ENCODE measurements around the gene CACNB4. TPM values are rescaled to one million over a fixed set of nuclear protein-coding genes. Genes with fewer than 3 reads are reported as not detected.

CACNB4 gene
- total RNA-seq, 2 experiments from 2014 or later = 0.14 to 0.20 TPM

- H3K4me1 ChIP-seq (ENCODE audit: insufficient read depth, low read length) = no peaks in the 10 kb centered on the region
- ChIA-PET POLR2A (no interaction called here), CTCF (no interaction called here)
- Mint-ChIP-seq H3K4me3 (no peak overlapping the region), H3K4me1 (ENCODE audit: low read depth) (no peaks in the 10 kb centered on the region), H3K27ac (no peak overlapping the region), H3K9me3 (no peaks in the 10 kb centered on the region), H3K27me3 (no peaks in the 10 kb centered on the region), H3K36me3 (ENCODE audit: low read depth) (no peaks in the 10 kb centered on the region)
- DNase-seq = no peak
- ATAC-seq (ENCODE audit: poor library complexity) = no peak
- no peaks in the 10 kb centered on the region for H3K27me3 ChIP-seq (ENCODE audit: control insufficient read depth in 1 of 2, insufficient read depth in 2 of 2, low read length in 2 of 2)
- no peak overlapping the region for H3K27ac ChIP-seq (ENCODE audit: low read depth in 1 of 2, low read length in 2 of 2)
- TF ChIP-seq CTCF (IDR thresholded peaks at IDR 0.05) = no peak
- H3K9me3 ChIP-seq (ENCODE audit: control insufficient read depth in 1 of 2, insufficient read depth in 1 of 2, low read length in 2 of 2) = no peaks in the 10 kb centered on the region
- no peaks in the 10 kb centered on the region for H3K36me3 ChIP-seq (ENCODE audit: insufficient read depth, low read length)
- H3K4me3 ChIP-seq (ENCODE audit: low read length) = no peak overlapping the region
- intact Hi-C loops (cut with DNase I, micrococcal nuclease) = no loop called here
Observed at GRCh38 chr2:151961558-151961957, 137.3 kb downstream of the CACNB4 start.

- DNase-seq (no peak), ATAC-seq (ENCODE audit: poor library complexity) (no peak)
- ChIA-PET CTCF (no interaction called here), POLR2A (no interaction called here)
- H3K4me3 ChIP-seq (ENCODE audit: low read length) = no peak overlapping the region
- TF ChIP-seq CTCF (IDR thresholded peaks at IDR 0.05) = no peak
- no peaks in the 10 kb centered on the region for H3K9me3 Mint-ChIP-seq
- no peaks in the 10 kb centered on the region for H3K27me3 Mint-ChIP-seq
- H3K9me3 ChIP-seq (ENCODE audit: control insufficient read depth in 1 of 2, insufficient read depth in 1 of 2, low read length in 2 of 2) = no peaks in the 10 kb centered on the region
- no peak overlapping the region for H3K4me3 Mint-ChIP-seq
- H3K27ac Mint-ChIP-seq = no peak overlapping the region
- H3K4me1 Mint-ChIP-seq (ENCODE audit: low read depth) = no peaks in the 10 kb centered on the region
- intact Hi-C loops (cut with DNase I, micrococcal nuclease) = no loop called here
- H3K4me1 ChIP-seq (ENCODE audit: insufficient read depth, low read length) = no peaks in the 10 kb centered on the region
- H3K36me3 Mint-ChIP-seq (ENCODE audit: low read depth) = no peaks in the 10 kb centered on the region
- no peaks in the 10 kb centered on the region for H3K36me3 ChIP-seq (ENCODE audit: insufficient read depth, low read length)
- no peaks in the 10 kb centered on the region for H3K27me3 ChIP-seq (ENCODE audit: control insufficient read depth in 1 of 2, insufficient read depth in 2 of 2, low read length in 2 of 2)
- H3K27ac ChIP-seq (ENCODE audit: low read depth in 1 of 2, low read length in 2 of 2) = no peak overlapping the region
Observed at GRCh38 chr2:151959238-151959637, 139.6 kb downstream of the CACNB4 start.

- Histone ChIP-seq H3K36me3 (ENCODE audit: insufficient read depth, low read length) (no peaks in the 10 kb centered on the region), H3K4me1 (ENCODE audit: insufficient read depth, low read length) (no peaks in the 10 kb centered on the region), H3K27me3 (ENCODE audit: control insufficient read depth in 1 of 2, insufficient read depth in 2 of 2, low read length in 2 of 2) (no peaks in the 10 kb centered on the region), H3K9me3 (ENCODE audit: control insufficient read depth in 1 of 2, insufficient read depth in 1 of 2, low read length in 2 of 2) (no peaks in the 10 kb centered on the region), H3K4me3 (ENCODE audit: low read length) (no peak overlapping the region), H3K27ac (ENCODE audit: low read depth in 1 of 2, low read length in 2 of 2) (no peak overlapping the region)
- no peaks in the 10 kb centered on the region for H3K4me1 Mint-ChIP-seq (ENCODE audit: low read depth)
- ATAC-seq (ENCODE audit: poor library complexity) (no peak), DNase-seq (no peak)
- H3K27ac Mint-ChIP-seq = no peak overlapping the region
- POLR2A ChIA-PET = no interaction called here
- intact Hi-C loops (cut with DNase I, micrococcal nuclease) = no loop called here
- CTCF ChIA-PET = no interaction called here
- no peaks in the 10 kb centered on the region for H3K36me3 Mint-ChIP-seq (ENCODE audit: low read depth)
- peaks cover 11% of the 10 kb centered on the region for H3K27me3 Mint-ChIP-seq
- no peak for TF ChIP-seq CTCF (IDR thresholded peaks at IDR 0.05)
- no peaks in the 10 kb centered on the region for H3K9me3 Mint-ChIP-seq
- H3K4me3 Mint-ChIP-seq = no peak overlapping the region
Observed at GRCh38 chr2:151953467-151953866, 145.4 kb downstream of the CACNB4 start.

All from CD4-positive, alpha-beta T cell (primary cell).